Fibroblast of skin of right quadriceps (primary cell): ENCODE measurements around the gene SLC39A2.
A peak's percentile ranks its signal among the peaks of the same experiment; 100 is the strongest.
"Not testable (repeated sequence)": the region's sequence is repeated elsewhere in the genome, so short reads cannot be mapped to it uniquely, and the experiment has no call there.

Source experiments
- DNase-seq: peaks from one replicate; pipeline ENCODE4 v3.0.0-alpha.2; 2013

Gene SLC39A2

GRCh38 chr14:20997564-20997963, 1.5 kb upstream of the SLC39A2 start:
- DNase-seq, result no peak

- no peak for DNase-seq
These were observed 954 bp upstream of the SLC39A2 start for GRCh38 chr14:20998139-20998538.

- no peak for DNase-seq
These were observed 498 bp downstream of the SLC39A2 start for GRCh38 chr14:20999591-20999990.

DNA sequence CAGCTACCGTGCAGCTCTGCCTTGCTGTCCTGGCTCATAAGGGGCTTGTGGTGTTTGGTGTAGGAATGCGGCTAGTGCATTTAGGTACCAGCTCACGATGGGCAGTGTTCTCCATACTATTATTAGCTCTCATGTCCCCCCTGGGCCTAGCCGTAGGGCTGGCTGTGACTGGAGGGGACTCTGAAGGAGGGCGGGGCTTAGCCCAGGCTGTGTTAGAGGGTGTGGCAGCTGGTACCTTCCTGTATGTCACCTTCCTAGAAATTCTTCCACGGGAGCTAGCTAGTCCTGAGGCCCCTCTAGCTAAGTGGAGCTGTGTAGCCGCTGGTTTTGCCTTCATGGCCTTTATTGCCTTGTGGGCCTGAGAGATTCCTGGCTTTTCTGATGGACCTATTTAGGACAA, 2.1 kb downstream of the SLC39A2 start:
- DNase-seq, result no peak

DNA sequence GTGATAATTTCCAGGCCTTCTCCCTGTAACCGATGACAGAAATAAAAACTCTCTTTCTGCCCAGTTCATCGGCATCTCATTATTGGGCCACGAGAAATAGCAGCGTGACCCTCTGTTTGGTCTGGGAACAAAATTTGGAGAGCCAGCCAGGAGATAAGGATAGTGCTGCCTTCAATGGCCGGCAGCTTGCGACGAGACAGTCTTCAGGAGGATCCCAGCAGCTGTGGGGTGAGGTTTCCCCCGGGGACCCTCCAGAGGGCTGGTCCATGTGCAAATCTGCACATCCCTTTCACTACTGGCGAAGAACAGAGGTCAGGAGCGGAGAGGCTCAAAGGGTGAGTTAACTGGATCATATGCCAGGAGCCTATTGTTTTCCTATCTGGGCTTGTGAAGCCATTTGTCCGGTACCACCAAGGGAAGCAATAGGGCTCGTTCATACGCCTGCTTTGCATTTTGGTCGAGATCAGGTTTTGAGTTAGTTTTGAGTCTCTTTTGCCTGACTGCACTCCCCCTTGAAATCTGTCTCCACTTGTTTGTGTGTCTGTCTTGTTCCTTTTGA, 4.8 kb downstream of the SLC39A2 start:
- no peak for DNase-seq

DNA sequence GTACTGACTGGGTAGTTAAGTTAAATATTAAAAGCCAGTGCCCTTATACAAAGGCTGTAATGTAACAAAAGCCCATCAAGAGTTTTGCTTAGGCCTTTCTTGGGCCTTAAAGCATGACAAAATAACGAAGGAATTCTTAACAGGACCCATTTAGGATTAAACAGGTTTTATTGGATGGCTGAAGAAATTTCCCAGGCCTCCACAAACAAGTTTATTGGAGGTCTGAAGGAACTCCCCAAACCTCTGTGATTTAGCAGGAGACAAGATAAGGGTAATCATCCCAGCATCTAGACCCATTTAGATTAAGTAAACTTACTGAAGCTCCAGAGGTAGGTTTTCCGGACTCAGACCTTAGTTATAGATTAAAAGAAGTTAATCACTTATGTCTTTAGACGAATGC, 10.6 kb downstream of the SLC39A2 start:
- not testable (repeated sequence) for DNase-seq

- DNase-seq, result no peak
These were observed 12.0 kb downstream of the SLC39A2 start for GRCh38 chr14:21011136-21011535.

DNA sequence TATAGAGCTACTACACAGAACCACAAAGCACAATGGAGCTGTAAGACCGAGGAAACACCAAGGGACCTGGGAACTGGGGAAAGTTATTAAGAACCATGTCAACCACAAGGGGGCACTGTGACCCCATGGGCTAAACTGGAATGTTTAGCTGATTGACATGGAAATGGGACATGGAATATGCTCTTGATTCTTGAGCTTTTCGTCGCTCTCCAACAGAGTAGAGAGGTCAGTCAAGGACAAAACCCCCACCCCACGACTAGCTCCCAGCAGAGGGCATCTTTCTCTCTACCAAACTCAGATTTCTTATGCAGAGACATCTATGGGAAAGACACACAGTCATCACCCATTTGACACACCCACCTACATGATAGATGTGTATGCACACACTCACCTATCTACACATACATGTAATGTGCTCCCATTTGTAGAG, 15.7 kb downstream of the SLC39A2 start:
- peak; percentile 77 for DNase-seq

- DNase-seq, result no peak
These were observed 16.2 kb downstream of the SLC39A2 start for GRCh38 chr14:21015312-21015711.

- DNase-seq, result no peak
These were observed 17.5 kb downstream of the SLC39A2 start for GRCh38 chr14:21016413-21017190.

DNA sequence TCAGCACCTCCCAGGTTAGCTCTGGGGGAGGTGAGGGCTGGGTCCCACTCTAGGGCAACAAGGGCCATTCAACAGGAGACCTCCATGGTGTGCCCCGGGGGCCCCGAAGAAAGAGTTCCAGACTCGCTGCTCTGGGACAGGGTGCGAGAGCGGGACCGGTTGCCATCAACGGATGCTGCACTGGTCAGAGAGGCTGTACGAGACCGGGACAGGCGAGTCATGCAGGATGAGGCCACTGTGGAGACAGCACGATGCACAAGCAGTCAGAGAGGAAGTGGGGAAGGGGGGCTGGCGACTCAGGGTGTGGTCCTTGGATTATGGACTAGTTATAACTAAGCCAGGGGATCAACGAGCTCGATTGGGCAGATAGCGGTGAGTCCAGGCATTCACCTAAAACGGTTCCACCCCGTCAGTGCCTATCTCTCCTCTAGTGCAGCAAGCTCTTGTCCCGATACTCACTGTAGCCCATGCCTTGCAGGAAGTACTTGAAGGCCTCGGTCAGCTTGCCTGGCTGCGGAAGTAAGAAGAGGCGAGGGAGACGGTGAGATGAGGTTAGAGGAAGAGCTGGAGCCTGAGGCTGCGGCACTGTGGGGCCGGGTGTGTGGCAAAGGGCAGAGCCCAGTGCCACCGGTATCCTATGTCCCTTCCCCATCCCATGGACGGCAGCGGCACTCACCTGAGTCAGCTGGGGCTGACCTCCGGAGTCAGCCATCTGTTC, 18.6 kb downstream of the SLC39A2 start:
- DNase-seq, result no peak

DNA sequence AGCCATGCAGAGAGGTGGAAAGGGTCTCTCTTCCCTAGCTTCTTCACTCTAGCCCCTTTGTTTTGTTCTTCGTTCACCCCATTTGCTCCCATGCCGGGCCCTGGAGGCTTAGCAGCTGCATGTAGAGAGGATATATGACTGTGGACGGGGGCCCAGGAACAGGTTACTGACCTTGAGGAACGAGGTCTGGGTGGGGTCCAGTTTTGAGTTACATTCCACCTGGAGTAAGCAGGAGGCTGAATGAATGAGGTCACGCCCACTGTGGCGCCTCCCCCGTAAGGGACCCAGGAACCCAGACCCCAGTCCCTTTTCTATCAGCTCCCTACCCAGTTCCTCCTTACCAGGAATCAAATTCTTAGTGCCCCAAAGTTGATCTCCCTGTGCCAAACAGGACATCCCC, 19.2 kb downstream of the SLC39A2 start:
- DNase-seq, result no peak

GRCh38 chr14:21018781-21019180, 19.7 kb downstream of the SLC39A2 start:
- no peak for DNase-seq

GRCh38 chr14:21019366-21019765, 20.3 kb downstream of the SLC39A2 start:
- DNase-seq, result peak; percentile 63

GRCh38 chr14:21020977-21021545, 22.0 kb downstream of the SLC39A2 start:
- no peak for DNase-seq

GRCh38 chr14:21022686-21023085, 23.6 kb downstream of the SLC39A2 start:
- no peak for DNase-seq

DNA sequence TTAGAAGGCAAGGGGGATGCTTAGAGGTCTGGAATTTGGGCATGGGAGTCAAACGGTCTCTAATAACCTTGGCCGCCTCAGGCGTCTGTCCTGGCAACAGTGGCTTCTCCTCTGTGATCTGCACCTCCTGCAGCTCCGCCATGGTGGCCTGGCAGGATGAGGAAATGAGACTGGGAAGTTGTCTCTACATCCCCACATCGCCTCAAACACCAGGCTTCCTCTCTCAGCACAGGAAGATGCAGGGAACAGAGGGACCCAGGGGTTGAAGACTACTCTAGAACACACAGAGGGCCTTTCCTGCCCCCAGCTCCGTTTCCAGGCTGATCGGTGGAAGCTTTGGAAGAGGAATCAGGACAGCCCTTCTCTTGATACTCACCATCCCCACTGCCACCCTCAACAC, 24.1 kb downstream of the SLC39A2 start:
- DNase-seq, result no peak

DNA sequence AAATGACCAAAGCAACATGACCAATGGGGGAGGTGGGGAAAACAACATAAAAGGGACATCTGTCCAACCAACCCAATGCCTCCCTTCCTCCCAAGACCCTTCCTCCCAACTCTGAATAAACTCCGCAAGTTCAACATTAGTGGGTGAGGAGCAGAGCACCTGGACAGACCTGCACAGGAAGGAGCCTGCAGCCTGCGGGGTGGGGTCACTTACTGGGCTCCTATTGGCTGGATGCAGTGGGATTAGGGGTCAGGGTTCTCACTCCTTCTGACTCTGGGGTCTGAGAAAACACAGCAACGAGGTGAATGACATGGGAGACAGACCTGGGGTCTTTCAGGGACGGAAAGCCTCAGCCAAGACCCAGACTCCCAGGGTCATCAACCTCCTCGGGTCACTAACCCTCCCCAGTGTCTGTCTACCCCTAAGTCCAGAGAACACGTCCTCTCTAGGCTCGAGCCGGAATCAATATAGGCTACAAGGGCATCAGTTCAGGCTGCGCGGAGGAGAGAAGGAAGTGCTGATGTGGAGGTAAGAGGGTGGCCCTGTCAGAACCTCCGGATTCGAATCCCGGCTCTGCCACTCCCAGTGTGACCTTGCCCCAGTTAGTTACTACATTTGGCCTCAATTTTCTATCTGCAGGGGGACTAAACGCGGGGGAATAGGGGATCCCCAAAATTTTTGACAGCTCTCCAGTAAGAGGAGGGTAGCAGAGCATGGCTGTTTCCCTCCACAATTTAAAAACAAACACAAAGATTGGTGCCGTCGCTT, 24.9 kb downstream of the SLC39A2 start:
- no peak for DNase-seq

DNA sequence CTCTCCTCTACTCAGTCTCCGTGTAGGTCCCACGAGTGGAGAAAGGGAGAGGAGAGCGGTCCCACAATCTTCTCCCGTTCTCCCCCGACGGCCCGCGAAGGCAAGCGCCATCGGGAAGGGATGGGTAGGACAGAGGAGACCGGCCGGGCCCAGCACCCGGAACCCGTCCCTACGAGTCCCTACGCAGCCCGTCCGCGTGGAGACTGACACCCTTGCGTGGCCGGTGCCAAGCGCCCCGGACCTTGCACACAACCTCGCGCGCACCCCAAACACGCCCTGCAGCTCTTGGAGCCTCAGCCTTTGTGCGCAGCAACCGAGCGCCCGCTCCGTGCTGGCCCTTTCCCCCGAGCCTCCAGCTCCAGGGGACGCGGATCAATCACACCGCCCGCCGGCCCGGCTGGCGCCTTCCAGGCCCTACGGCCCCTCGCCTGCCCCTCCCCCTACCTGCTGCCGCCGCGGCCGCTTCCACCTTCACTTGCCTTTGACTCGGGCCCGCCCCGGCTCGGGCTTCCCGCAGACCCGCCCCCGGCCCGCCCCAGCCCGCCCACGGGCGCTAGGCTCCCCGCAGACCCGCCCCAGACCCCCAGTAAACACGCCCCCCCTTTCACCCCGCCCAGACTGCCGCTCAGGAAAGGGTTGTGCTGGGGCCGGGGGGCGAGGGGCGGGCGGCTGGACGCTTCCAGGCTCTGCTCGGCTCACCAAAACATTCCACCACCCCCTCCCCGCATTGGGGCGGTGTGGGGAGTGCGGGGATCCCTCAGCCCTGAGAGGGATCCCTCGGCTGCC, 25.7 kb downstream of the SLC39A2 start, which contains the start of gene NDRG2:
TSS of gene NDRG2 (minus strand) at position 477 of the 786 bp plus-strand sequence. CDS start 1,746 bp downstream, outside the sequence.
- peak; percentile 34 for DNase-seq

DNA sequence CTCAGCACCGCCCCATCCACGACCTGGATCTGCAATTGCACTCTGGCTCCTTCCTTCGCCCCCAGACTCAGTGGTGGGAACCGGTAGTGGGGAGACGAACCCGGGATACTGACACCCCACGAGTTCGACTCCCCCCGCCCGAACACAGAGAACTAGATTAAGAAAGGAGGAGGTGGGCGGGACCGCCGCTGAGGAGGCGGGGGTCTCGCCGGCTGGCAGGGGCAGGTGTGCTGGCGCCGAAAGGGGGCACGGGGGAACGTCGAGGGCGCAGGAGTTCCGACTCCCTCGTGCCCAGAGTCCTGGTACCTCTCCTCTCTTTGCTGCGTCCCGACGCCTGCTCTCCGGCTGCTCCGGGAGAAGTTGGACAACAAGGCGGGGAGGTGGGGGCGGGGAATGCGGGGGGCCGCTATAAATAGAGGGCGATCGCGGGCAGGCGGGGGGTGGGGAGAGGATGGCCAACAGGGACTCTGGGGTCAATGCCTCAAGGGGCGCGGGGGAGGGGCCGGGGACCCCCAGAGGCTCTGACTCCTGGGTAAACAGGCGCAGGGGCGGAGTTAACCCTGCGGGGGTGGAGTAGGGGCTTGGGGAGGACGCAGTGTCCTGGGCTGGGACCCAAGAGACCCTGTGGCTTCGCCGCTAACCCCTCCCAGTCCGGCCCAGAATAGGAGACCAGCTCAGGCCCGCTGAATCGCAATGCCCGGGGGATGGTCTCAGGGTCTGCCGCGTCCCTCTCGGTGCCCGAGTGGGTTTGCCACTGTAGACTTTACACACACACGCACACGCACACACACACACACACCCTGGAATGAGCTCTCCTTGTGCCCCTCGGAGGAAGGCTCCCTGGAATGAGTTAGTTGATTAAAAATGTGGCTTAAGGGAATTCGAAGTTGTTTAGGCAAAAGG, 26.5 kb downstream of the SLC39A2 start:
- DNase-seq, result no peak
